ENCODE results near the gene FGFRL1. TPM values are rescaled to one million over a fixed set of nuclear protein-coding genes. Genes with fewer than 3 reads are reported as not detected.

The FGFRL1 gene
- total RNA-seq, 1 experiment from 2014 or later, result 62.9 TPM

DNA sequence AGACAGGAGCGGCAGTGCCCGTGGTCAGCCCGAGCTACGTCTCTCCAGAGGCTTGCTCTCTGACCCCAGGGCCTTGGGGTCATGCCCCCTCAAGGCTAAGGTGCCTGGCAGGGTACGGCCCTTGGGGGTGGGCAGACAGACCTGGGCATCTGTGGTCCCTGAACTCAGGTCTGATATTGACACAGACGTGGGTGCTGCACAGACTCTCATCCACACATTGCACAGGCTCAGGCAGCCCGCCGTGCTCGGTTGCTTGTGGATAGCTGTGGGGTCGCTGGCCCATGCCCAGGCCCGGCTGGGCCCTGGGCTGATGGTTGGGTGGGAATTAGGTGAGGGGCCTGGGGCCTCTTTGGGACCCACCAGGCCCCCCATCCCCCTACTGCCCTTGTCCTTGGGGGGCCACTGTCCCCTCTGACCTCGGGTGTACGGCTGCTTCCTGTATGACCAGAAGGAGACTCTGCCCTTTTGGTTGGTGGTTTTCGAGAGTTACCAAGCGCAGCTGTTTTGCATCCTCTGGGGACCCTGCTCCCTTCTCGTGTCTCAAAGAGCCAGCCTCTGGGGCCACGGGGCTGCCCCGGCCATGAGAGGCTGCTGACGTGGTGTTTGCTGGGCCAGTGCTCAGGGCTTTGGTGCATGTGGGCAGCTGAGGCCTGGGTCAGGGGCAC lies 10.1 kb downstream of the FGFRL1 start:
- no peak for DNase-seq (ENCODE audit: low read depth)

DNA sequence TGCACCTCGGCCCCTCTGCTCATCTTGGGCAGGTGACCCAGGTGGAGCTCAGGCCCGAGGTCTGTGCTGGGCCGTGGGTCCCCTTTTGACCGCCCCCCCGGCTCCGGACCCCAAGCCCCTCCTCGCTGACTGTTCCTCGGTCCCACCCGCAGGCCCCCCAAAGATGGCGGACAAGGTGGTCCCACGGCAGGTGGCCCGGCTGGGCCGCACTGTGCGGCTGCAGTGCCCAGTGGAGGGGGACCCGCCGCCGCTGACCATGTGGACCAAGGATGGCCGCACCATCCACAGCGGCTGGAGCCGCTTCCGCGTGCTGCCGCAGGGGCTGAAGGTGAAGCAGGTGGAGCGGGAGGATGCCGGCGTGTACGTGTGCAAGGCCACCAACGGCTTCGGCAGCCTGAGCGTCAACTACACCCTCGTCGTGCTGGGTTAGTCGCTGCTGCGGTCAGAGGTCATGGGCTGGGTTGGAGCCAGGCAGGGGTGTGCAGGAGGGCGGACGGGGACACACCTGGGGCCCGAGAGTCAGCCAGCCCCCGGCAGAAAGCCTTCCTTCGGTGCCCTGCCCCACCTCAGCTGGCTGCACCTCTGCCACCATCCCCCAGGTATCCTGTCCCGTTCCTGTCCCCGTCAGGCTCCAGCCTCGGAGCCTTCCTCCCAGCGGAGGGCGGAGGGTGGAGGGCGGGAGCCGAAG lies 10.8 kb downstream of the FGFRL1 start:
- no peak for DNase-seq (ENCODE audit: low read depth)

GRCh38 chr4:1022739-1023066 lies 11.3 kb downstream of the FGFRL1 start:
- no peak for DNase-seq (ENCODE audit: low read depth)

DNA sequence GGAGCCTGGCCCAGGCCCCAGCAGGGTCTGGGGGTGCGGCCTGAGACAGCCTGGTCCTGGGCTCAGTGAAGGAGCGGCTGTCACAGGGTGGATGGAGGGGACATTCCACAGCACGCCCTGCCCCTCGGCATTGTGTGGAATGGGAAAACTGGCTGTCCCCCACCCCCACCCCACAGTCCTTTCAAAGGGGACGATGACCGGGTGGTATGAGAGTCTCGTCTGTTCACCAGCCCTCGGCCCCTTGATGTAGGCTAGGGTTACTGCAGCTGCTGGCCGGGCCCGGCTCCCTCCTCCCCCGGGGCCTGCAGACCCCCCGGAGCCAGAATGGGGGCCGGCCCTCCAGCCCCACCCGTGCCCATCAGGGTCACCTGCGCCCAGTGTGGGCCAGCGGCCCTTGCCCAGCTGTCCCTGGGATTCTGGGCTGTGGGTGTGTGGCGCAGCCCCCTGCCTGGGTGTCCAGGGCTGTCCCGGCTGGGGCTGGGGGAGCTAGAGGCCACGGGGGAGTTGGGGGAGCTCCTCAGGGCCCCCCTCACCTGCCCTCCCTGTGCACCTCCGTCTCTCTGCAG lies 11.7 kb downstream of the FGFRL1 start:
- DNase-seq (ENCODE audit: low read depth), result no peak

DNA sequence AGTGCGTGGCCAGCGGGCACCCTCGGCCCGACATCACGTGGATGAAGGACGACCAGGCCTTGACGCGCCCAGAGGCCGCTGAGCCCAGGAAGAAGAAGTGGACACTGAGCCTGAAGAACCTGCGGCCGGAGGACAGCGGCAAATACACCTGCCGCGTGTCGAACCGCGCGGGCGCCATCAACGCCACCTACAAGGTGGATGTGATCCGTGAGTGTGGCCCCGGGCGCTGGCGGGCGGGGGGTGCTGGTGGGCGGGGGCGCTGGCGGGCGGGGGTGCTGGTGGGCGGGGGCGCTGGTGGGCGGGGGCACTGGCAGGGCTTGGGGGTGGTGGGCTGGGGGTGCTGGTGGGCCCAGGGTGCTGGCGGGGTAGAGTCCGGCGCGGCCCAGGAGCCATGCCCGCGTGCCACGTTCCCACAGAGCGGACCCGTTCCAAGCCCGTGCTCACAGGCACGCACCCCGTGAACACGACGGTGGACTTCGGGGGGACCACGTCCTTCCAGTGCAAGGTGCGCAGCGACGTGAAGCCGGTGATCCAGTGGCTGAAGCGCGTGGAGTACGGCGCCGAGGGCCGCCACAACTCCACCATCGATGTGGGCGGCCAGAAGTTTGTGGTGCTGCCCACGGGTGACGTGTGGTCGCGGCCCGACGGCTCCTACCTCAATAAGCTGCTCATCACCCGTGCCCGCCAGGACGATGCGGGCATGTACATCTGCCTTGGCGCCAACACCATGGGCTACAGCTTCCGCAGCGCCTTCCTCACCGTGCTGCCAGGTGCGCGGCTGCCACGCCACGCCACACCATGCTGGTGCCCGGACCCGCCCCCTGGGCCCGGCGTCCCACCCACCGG lies 12.7 kb downstream of the FGFRL1 start:
- DNase-seq (ENCODE audit: low read depth), result no peak

- DNase-seq (ENCODE audit: low read depth), result no peak
These were observed 13.6 kb downstream of the FGFRL1 start for GRCh38 chr4:1024882-1025545.

DNA sequence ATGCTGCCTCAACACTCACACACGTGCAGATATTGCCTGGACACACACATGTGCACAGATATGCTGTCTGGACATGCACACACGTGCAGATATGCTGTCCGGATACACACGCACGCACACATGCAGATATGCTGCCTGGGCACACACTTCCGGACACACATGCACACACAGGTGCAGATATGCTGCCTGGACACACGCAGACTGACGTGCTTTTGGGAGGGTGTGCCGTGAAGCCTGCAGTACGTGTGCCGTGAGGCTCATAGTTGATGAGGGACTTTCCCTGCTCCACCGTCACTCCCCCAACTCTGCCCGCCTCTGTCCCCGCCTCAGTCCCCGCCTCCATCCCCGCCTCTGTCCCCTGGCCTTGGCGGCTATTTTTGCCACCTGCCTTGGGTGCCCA lies 14.7 kb downstream of the FGFRL1 start:
- no peak for DNase-seq (ENCODE audit: low read depth)

DNA sequence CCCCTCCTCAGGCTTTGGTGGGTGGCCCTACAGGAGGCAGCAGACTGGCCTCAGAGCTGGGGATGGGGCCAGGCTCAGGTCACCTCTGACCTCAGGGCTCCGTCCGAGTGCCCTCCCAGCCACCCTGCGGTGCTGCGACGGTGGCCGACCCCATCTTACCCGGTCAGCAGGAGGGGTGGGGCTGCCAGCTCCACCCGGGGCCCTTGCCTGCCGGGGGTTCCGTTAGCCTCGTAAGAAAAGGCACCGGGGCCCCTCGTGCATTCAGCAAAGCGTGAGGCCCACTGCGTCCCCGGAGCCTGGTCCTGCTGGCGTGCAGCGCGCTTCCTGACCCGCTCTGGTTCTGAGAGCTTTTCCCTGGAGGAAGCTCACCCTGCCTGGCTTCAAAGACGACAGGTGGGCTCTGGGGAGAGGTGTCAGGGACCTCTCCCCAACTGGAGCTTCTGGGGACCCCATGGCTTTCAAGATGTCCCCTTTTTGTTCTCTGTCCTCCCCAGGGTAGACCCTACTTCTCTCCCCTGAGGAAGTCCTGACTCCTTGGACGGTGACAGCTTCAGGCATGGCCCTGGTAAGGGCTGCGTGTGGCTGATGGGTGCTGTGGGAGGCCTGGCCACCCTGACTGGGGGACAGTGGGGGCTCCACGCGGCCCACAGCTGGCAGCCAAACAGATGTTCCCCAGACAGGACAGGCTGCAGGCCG lies 15.9 kb downstream of the FGFRL1 start:
- no peak for DNase-seq (ENCODE audit: low read depth)

- DNase-seq (ENCODE audit: low read depth), result no peak
These were observed 16.5 kb downstream of the FGFRL1 start for GRCh38 chr4:1027915-1028238.

DNA sequence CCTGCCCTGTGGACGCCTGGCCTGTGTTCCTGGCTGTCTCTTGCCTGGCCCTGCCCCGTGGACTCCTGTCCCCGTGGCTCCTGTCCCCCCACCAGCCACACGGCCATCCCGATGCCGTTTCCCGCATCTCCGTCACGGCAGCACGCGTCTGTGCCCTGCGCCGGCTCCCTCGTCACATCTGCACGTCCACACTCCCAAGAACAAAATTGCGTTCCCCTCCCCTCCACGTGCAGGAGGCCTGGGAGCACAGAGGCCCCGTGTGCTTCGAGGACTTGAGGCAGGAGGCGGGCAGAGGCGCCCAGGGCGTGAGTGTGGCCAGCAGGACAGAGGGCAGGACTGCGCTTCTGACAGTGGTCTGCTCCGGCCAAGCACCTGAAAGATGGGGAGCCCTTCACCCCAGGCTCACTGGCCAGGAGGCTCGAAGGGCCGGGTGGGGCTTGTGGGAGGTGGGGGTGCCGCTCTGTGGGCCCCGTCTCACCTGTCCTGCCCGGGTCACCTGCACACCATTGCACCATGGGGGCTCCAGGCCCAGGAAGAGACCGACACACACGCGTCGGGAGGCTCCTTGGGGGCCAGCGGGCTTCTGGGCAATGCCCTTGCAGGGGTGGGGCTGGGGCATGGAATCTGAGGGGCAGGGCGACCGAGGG lies 17.3 kb downstream of the FGFRL1 start:
- DNase-seq (ENCODE audit: low read depth), result no peak

GRCh38 chr4:1029529-1029928 lies 18.1 kb downstream of the FGFRL1 start:
- DNase-seq (ENCODE audit: low read depth), result no peak

DNA sequence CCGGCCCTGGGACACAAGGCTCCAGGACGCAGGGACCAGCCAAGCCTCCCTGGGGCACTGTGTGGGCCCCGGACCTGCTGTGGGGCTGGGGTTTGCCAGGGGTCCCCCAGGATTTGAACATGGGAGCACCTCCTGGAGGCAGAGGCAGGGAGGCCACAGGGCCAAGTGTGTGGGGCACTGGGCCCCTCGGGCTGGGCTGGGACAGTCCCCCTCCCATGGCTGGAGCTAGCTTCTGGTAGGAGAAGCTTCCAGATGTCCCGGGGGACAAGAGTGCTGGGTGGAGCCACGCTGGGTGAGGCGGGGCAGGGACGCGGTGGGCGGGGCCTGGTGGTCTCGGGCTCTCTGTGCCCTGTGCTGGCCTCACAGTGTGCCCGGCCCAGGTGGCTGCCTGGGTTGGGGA lies 18.6 kb downstream of the FGFRL1 start:
- DNase-seq (ENCODE audit: low read depth), result no peak

GRCh38 chr4:1030559-1030958 lies 19.1 kb downstream of the FGFRL1 start:
- no peak for DNase-seq (ENCODE audit: low read depth)

GRCh38 chr4:1031346-1031745 lies 19.9 kb downstream of the FGFRL1 start:
- DNase-seq (ENCODE audit: low read depth), result no peak

DNA sequence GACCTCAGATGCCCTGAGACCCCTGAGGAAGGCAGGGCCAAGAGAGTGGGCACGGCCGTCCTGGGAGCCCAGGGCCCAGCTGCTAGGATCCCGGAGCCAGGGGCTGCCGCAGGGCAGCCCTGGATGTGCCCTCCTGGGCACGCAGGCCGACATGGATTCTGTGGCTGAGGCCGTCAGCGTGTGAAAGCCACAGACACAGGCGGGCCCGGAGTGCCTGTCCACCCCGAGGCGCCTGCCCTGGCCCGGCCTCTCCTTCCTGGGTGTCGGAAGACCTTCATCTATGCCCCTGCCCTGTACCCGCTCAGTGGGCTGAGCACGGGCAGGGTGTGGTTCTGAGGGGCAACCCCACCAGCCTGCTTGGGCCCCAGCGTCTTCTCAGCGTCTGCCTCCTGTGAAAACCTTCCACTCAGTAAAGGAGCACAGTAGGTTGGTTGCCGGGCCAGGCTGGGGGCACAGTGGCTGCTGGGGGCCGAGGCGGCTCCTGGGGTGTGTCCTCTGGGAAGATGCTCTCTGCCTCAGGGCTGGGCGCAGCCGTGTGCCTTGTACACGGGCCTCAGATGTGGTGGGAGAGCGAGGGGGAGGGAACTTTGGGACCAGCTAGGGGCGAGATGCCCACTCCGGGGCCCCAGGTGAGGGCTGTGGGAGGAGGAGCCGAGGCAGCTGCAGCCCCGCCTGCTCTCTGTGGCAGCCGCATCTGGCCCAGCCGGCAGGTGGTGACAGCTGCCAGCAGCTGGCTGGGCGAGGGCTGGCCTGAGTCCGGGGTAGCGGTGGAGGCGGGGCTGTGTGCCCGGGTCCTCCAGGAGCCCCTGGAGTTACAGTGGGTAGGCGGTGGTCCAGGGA lies 20.8 kb downstream of the FGFRL1 start:
- no peak for DNase-seq (ENCODE audit: low read depth)

- DNase-seq (ENCODE audit: low read depth), result no peak
These were observed 21.4 kb downstream of the FGFRL1 start for GRCh38 chr4:1032861-1033260.

DNA sequence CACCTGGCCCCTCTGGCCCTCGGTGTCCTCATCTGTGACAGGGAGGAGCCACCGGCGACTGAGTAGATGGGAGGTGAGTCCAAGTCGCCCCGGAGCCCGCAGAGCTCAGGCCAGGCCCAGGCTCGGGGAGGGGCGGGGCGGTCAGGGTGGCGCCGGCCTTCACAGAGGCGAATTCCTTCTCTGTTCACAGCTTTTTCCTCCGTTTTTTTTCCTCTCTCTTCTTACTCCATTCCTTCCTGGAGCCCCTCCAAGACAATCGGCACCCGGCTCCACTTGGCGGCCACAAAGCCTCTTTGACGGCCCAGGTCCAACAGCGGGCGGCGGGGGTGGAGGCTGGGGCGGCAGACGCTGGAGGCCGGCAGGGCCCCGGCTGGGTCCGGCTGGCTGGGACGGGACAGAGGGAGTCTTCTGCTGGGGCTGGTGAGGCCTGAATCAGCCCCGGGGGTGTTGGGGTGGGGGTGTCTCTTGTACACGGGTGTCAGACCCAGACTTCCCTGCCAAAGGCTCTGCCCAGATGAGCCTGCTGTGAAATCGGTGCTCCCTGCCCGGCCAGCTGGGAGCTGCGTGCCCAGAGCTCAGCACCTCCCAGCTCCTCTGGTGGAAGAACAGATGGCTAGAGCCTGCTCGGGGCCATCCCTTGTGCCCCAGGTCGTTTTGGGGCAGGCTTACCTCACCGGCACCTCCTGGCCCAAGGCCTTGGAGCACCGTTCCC lies 22.6 kb downstream of the FGFRL1 start:
- no peak for DNase-seq (ENCODE audit: low read depth)

- no peak for DNase-seq (ENCODE audit: low read depth)
These were observed 24.1 kb downstream of the FGFRL1 start for GRCh38 chr4:1035510-1035909.

- no peak for DNase-seq (ENCODE audit: low read depth)
These were observed 24.7 kb downstream of the FGFRL1 start for GRCh38 chr4:1036095-1036494.

All from HT1080 (cell line).